ENCODE results near the gene GPM6B.

Gene GPM6B, protein sequence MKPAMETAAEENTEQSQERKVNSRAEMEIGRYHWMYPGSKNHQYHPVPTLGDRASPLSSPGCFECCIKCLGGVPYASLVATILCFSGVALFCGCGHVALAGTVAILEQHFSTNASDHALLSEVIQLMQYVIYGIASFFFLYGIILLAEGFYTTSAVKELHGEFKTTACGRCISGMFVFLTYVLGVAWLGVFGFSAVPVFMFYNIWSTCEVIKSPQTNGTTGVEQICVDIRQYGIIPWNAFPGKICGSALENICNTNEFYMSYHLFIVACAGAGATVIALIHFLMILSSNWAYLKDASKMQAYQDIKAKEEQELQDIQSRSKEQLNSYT

DNA sequence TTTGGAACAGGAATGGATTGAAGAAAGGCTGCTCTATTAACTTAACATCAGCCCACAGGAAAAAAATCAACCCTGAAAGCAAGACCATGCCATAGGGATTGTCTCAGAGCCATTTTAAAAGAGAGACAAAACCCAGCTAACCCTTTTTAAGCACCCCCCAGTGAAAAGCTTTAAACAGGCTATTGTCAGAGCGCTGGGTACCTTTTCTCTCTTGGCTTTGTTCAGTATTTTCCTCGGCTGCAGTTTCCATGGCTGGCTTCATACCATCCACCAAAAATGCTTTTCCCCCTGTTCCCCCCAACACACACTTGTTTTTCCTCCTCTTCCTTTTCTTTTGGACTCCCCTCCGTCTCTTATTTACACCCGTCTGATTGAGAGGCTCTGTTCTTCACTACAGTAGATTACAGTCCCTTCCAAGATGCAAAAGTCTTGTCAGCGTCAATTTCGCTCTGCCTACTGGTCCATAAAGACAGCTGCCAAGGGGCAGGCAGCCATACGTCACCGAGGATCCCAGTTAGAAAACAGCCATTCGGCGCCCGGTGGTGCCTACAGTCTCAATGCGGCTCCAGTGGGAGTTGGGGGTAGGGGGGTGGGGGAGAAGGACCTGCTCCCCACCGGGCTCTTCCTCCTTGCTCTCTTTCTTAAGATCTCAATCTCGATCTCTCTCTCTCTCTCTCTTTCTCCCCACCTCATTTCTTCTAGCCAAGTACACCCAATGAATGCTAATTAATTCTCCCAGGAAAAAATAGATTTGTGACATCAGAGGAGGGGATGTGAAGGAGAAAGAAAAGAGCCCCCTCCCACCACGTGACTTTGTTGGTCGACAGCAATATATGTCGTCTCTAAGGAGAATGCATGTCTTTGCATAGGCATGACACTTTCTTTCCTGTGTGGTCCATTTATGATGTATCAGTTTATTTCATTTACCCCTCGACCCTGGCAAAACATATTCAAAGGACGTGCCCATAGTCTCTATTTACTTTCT, at the start of gene GPM6B:
Gene GPM6B, minus strand, starts transcription at position 451 of the 985 bp plus-strand sequence. Its CDS starts 189 bp downstream, at position 262.
- Histone ChIP-seq H3K27me3 (ENCODE audit: control insufficient read depth, insufficient read depth, low read length) (peaks cover 6% of the 10 kb centered on the region), H3K4me3 (ENCODE audit: low read length) (no peak within 1 kb of the TSS), H3K4me1 (ENCODE audit: control insufficient read depth, insufficient read depth, low read length) (no peaks in the 10 kb centered on the region), H3K36me3 (ENCODE audit: control insufficient read depth, insufficient read depth, low read length) (no peaks in the 10 kb centered on the region), H3K27ac (ENCODE audit: low read depth, low read length) (no peak within 1 kb of the TSS), H3K9ac (ENCODE audit: low read length) (no peak within 1 kb of the TSS)

DNA sequence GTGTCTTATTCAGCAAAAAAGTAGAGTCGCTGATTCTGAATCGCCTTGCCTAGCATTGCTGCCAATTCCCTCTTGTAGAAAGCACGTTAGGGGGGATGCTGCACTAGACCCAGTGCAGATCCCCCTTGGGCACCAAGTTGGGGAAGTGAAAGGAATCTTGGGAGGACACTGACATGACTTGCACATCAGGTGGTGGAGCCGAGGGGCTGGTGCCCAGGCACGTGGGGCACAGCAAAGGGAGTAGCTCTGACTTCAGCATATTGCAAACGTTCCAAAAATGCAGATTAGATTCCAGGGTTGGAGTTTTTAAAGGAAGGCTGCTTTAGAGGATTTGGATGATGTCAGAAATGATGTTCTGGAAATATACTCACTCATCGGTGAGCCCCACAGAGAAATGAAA, 47.4 kb upstream of the GPM6B start:
- Histone ChIP-seq H3K27me3 (ENCODE audit: control insufficient read depth, insufficient read depth, low read length) (no peaks in the 10 kb centered on the region), H3K4me1 (ENCODE audit: control insufficient read depth, insufficient read depth, low read length) (no peaks in the 10 kb centered on the region), H3K9ac (ENCODE audit: low read length) (no peak overlapping the region), H3K36me3 (ENCODE audit: control insufficient read depth, insufficient read depth, low read length) (no peaks in the 10 kb centered on the region), H3K4me3 (ENCODE audit: low read length) (no peak overlapping the region), H3K27ac (ENCODE audit: low read depth, low read length) (no peak overlapping the region)

DNA sequence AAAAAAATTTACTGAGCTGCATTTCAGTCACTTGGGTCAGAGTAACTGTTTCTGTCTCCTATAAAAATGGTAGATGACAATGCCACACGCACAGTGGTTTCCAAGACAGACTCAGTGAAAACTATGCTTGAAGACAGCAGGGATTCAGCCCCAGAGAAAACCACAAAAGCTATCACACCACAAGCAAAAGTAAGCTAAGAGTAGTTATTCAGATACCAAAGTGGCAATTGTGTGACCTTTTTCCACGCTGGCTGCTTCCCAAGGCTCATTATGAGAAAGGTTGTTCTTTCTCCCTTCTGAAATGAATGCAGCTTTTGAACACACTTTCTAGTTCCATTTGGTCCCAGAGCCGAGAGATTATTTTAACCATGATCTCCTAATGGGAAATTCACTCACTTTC, 46.4 kb upstream of the GPM6B start:
- Histone ChIP-seq H3K36me3 (ENCODE audit: control insufficient read depth, insufficient read depth, low read length) (no peaks in the 10 kb centered on the region), H3K27me3 (ENCODE audit: control insufficient read depth, insufficient read depth, low read length) (no peaks in the 10 kb centered on the region), H3K9ac (ENCODE audit: low read length) (no peak overlapping the region), H3K4me1 (ENCODE audit: control insufficient read depth, insufficient read depth, low read length) (no peaks in the 10 kb centered on the region), H3K4me3 (ENCODE audit: low read length) (no peak overlapping the region), H3K27ac (ENCODE audit: low read depth, low read length) (no peak overlapping the region)

DNA sequence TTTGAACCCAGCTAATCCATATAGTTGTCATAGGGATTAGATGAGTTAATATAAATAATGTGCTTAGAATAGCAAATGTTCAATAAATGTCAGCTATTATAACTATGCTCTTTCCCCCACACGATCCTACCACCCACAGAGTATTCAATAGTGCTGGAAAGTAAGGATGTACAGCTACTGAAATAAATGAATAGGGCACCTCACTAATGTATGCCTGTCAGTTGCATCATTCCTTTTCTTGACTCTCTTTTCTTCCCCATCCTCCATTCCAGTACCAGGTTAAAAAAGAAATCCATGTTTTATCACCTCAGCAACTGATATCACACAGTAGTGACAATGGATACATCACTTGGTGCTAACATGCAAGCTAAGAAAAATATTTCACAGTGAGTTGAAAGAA, 42.8 kb upstream of the GPM6B start:
- H3K4me1 ChIP-seq (ENCODE audit: control insufficient read depth, insufficient read depth, low read length): no peaks in the 10 kb centered on the region
- H3K27me3 ChIP-seq (ENCODE audit: control insufficient read depth, insufficient read depth, low read length): peaks cover 2% of the 10 kb centered on the region
- H3K27ac ChIP-seq (ENCODE audit: low read depth, low read length): no peak overlapping the region
- no peaks in the 10 kb centered on the region for H3K36me3 ChIP-seq (ENCODE audit: control insufficient read depth, insufficient read depth, low read length)
- no peak overlapping the region for H3K9ac ChIP-seq (ENCODE audit: low read length)
- no peak overlapping the region for H3K4me3 ChIP-seq (ENCODE audit: low read length)

DNA sequence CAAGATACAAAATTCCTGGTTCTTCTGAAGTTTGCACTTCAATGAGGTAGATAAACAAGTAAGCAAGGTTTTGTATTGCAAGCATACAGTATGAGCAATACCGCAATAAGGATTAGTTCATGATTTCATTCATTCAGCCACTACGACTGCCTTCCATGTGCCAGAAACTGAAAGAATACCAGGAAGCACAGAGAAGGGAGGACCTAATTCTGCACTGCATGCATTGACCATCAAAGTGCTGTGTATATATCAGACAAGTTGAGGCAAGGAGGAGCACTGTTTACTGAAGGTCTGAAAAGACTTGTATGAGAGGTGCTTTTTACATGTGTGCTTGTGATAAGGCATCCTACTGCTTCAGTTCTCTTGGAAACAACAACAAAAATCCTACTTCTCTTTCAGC, 40.9 kb upstream of the GPM6B start:
- Histone ChIP-seq H3K27ac (ENCODE audit: low read depth, low read length) (no peak overlapping the region), H3K4me1 (ENCODE audit: control insufficient read depth, insufficient read depth, low read length) (no peaks in the 10 kb centered on the region), H3K9ac (ENCODE audit: low read length) (no peak overlapping the region), H3K27me3 (ENCODE audit: control insufficient read depth, insufficient read depth, low read length) (peaks cover 2% of the 10 kb centered on the region), H3K4me3 (ENCODE audit: low read length) (no peak overlapping the region), H3K36me3 (ENCODE audit: control insufficient read depth, insufficient read depth, low read length) (no peaks in the 10 kb centered on the region)

DNA sequence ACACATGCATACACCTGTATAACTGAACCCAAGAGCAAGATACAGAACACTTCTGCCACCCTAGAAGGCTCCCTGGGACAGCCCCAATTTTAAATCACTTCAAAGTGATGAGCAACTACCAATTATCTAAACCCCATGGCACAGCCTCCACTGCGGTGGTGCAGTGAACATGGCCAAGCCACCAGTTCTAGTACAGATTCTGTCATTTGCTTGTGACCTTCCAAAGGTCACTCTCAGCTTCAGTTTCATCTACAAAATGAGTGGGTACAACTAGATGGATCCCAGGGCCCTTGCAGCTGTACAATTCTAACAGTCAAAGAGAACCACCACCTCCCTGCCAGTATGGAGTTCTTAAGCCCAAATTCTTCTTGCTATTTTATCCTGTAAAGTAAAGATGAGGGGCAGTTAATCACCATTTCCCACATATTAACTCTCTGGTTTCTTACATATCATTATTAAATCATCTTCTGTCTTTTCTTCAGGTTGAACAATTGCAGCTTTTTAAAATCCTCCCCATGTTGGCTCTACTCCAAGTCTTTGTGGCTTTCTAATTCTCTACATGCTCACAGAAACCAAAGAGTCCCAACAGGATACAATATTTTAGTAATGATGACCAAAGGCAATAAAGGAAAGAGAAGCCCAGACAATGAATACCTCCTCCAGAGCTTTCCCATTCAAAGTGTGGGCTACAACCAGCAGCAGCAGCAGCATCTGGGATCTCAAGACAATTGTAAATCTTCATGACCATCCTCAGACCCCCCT, 39.0 kb upstream of the GPM6B start:
- Histone ChIP-seq H3K27ac (ENCODE audit: low read depth, low read length) (no peak overlapping the region), H3K9ac (ENCODE audit: low read length) (no peak overlapping the region), H3K27me3 (ENCODE audit: control insufficient read depth, insufficient read depth, low read length) (peaks cover 2% of the 10 kb centered on the region), H3K36me3 (ENCODE audit: control insufficient read depth, insufficient read depth, low read length) (no peaks in the 10 kb centered on the region), H3K4me1 (ENCODE audit: control insufficient read depth, insufficient read depth, low read length) (no peaks in the 10 kb centered on the region), H3K4me3 (ENCODE audit: low read length) (no peak overlapping the region)

DNA sequence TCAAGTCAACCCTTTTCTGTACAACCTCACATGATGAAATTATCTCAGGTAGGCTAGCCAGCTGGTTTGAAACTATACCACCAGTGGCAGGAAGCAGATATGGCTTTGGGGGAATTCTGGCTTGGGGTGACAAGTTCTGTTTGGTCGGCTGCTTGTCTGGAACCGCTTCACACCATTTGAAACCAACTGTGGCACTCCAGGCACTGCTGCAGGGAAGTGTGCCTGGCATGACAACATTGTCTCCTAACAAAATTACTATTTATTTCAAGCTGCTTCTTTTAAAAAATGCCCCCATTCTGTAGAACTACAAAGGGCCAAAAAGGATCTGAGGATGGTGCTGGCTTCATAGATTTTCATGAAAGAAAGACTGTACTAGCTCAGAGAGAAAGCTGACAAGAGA, 37.1 kb upstream of the GPM6B start:
- H3K36me3 ChIP-seq (ENCODE audit: control insufficient read depth, insufficient read depth, low read length): no peaks in the 10 kb centered on the region
- no peak overlapping the region for H3K27ac ChIP-seq (ENCODE audit: low read depth, low read length)
- peaks cover 2% of the 10 kb centered on the region for H3K27me3 ChIP-seq (ENCODE audit: control insufficient read depth, insufficient read depth, low read length)
- H3K9ac ChIP-seq (ENCODE audit: low read length): no peak overlapping the region
- no peaks in the 10 kb centered on the region for H3K4me1 ChIP-seq (ENCODE audit: control insufficient read depth, insufficient read depth, low read length)
- H3K4me3 ChIP-seq (ENCODE audit: low read length): no peak overlapping the region

DNA sequence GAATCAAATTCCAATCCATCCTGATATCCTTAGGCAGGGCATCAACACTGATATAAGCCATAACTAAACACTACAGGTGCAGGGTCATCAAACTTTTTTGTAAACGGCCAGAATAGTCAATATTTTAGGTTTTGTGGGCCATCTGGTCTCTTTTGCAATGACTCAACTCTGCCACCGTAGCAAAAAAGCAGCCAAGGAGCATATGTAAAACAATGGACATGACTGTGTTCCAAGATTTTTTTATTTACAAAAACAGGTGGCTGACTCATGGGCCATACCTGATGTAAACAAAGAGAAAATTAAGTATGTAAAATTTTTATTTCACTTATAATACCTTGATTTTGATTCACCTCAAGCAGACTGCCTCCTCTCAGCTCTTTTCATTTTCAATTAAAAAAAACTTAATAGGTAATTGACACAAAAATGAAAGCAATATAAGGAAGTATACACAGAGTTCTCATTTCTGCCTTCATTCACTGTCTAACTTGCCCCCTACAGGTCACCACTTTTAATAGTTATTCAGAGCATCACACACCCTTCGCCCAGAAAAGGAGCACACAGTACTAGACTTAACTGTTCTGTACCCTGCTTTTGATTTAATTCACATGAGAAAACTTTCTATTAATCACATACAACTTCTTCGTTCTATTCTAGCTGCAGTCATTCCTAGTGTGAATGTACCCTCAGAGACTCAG, 35.3 kb upstream of the GPM6B start:
- H3K27me3 ChIP-seq (ENCODE audit: control insufficient read depth, insufficient read depth, low read length): peaks cover 2% of the 10 kb centered on the region
- H3K4me3 ChIP-seq (ENCODE audit: low read length): no peak overlapping the region
- H3K36me3 ChIP-seq (ENCODE audit: control insufficient read depth, insufficient read depth, low read length): no peaks in the 10 kb centered on the region
- no peaks in the 10 kb centered on the region for H3K4me1 ChIP-seq (ENCODE audit: control insufficient read depth, insufficient read depth, low read length)
- no peak overlapping the region for H3K27ac ChIP-seq (ENCODE audit: low read depth, low read length)
- no peak overlapping the region for H3K9ac ChIP-seq (ENCODE audit: low read length)

DNA sequence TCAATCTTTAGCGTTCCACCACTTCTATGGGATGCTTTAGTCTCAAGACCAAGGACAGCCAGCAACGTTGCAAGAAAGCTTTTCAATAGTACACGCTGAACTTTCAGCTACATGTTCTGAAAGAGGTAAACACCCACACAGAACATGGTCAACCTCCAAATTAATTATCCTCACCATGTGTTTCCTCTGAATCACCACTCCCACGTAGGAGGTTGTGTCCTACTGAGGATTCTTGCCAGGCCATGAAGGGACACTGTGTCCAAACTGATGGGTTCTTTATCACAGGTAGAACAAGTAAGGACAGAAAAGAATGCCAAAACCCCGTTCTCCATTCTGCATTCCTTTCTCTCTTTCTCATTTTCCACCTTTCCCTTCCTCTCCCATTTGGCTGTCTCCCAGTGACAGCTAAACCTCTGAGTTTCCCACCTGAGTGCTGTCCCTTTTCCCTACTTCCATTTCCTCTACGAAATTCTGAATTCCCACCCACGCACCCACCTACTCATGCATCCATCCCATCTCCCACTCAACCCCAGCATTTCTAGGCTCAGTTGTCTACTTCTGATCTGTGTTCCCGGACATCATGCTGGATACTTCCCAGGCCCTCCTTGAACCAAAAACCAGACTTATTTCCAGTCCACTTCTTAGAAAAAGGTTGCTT, 29.0 kb upstream of the GPM6B start:
- Histone ChIP-seq H3K27me3 (ENCODE audit: control insufficient read depth, insufficient read depth, low read length) (peaks cover 5% of the 10 kb centered on the region), H3K4me3 (ENCODE audit: low read length) (no peak overlapping the region), H3K9ac (ENCODE audit: low read length) (no peak overlapping the region), H3K4me1 (ENCODE audit: control insufficient read depth, insufficient read depth, low read length) (no peaks in the 10 kb centered on the region), H3K27ac (ENCODE audit: low read depth, low read length) (no peak overlapping the region), H3K36me3 (ENCODE audit: control insufficient read depth, insufficient read depth, low read length) (no peaks in the 10 kb centered on the region)

DNA sequence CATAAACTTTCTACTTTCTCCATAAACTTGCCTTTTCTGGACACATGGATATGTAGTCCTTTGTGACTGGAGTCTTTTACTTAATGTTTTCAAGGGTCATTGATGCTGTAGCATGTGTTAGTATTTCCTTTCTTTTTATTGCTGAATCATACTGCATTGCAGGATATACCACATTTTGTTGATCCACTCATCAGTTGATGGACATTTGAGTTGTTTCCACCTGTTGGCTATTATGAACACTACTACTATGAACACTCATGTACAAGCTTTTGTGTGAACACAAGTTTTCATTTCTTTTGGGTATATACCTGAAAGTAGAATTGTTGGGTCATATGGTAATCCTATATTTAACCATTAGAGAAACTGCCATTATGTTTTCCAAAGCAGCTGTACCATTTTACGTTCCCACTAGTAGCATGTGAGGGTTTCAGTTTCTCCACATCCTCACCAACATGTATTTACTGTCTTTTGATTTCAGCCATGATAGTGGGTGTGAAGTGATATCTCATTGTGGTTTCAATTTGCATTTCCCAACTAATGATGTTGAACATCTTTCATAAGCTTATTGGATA, 26.3 kb upstream of the GPM6B start:
- H3K4me3 ChIP-seq (ENCODE audit: low read length): no peak overlapping the region
- H3K36me3 ChIP-seq (ENCODE audit: control insufficient read depth, insufficient read depth, low read length): no peaks in the 10 kb centered on the region
- no peaks in the 10 kb centered on the region for H3K4me1 ChIP-seq (ENCODE audit: control insufficient read depth, insufficient read depth, low read length)
- no peak overlapping the region for H3K27ac ChIP-seq (ENCODE audit: low read depth, low read length)
- no peak overlapping the region for H3K9ac ChIP-seq (ENCODE audit: low read length)
- peaks cover 5% of the 10 kb centered on the region for H3K27me3 ChIP-seq (ENCODE audit: control insufficient read depth, insufficient read depth, low read length)

DNA sequence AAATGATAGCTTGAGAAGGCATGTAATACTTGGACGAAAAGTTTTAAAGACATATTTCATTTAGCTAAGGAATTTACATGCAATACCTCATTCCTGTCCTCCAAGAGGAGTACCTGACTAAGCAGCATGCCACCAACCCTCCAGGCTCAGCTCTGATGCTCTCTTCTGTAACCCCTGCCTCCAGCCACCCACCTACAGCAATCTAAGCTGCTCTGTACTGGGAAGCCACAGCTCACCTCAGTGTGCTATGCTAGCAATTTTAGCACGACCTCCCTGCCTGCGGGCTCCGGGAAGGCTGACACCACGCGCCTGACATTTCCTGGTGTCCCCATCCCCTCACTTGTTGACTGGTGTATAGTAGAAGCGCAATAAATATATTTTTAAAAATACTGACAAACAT, 23.2 kb upstream of the GPM6B start:
- no peak overlapping the region for H3K4me3 ChIP-seq (ENCODE audit: low read length)
- no peak overlapping the region for H3K27ac ChIP-seq (ENCODE audit: low read depth, low read length)
- no peaks in the 10 kb centered on the region for H3K36me3 ChIP-seq (ENCODE audit: control insufficient read depth, insufficient read depth, low read length)
- H3K9ac ChIP-seq (ENCODE audit: low read length): no peak overlapping the region
- H3K27me3 ChIP-seq (ENCODE audit: control insufficient read depth, insufficient read depth, low read length): peaks cover 3% of the 10 kb centered on the region
- H3K4me1 ChIP-seq (ENCODE audit: control insufficient read depth, insufficient read depth, low read length): no peaks in the 10 kb centered on the region
